Mammary epithelial cell (primary cell): ENCODE measurements around the gene GPR108.
"Not testable (repeated sequence)": the region's sequence is repeated elsewhere in the genome, so short reads cannot be mapped to it uniquely, and the experiment has no call there.

Experiments used
- EZH2 ChIP-seq: IDR thresholded peaks from 2 replicates; pipeline ENCODE4 v1.6.1; 2012; ENCODE audit warnings: low read length, inconsistent platforms, borderline replicate concordance
- TF ChIP-seq, protein P1 (sequence below), 2 donors: IDR thresholded peaks in 1 of 2; conservative IDR thresholded peaks in 1 of 2; 2 replicates each; pipeline ENCODE4 v1.5.1; 2011 to 2012; ENCODE audit warnings: inconsistent platforms in 2 of 2, low read length in 2 of 2, mild to moderate bottlenecking in 2 of 2, control low read depth in 1 of 2, low read depth in 1 of 2; ENCODE audit not compliant: insufficient read depth in 1 of 2; ENCODE audit errors: extremely low read depth in 1 of 2

GRCh38 chr19:6748543-6748942 lies 11.2 kb upstream of the GPR108 start:
- TF ChIP-seq, protein P1, sequence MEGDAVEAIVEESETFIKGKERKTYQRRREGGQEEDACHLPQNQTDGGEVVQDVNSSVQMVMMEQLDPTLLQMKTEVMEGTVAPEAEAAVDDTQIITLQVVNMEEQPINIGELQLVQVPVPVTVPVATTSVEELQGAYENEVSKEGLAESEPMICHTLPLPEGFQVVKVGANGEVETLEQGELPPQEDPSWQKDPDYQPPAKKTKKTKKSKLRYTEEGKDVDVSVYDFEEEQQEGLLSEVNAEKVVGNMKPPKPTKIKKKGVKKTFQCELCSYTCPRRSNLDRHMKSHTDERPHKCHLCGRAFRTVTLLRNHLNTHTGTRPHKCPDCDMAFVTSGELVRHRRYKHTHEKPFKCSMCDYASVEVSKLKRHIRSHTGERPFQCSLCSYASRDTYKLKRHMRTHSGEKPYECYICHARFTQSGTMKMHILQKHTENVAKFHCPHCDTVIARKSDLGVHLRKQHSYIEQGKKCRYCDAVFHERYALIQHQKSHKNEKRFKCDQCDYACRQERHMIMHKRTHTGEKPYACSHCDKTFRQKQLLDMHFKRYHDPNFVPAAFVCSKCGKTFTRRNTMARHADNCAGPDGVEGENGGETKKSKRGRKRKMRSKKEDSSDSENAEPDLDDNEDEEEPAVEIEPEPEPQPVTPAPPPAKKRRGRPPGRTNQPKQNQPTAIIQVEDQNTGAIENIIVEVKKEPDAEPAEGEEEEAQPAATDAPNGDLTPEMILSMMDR (conservative IDR thresholded peaks at IDR 0.05 in 1 of 2, IDR thresholded peaks at IDR 0.05 in 1 of 2; ENCODE audit: extremely low read depth in 1 of 2, insufficient read depth in 1 of 2, low read depth in 1 of 2, low read length in 2 of 2), result not testable (repeated sequence)
- not testable (repeated sequence) for TF ChIP-seq EZH2
